Stomach (tissue), 4 donors: ENCODE results near the gene ZNF789.

Experiments
- POLR2A ChIP-seq, 4 donors: fragments of 450-650 bp; IDR thresholded peaks; one replicate each; pipeline ENCODE4 v1.6.1; 2016; ENCODE audit warnings: antibody characterized with exemption in 4 of 4, control low read depth in 2 of 4, mild to moderate bottlenecking in 1 of 4, moderate library complexity in 1 of 4
- TF ChIP-seq, protein P1 (sequence below), 7 experiments: fragments of 450-650 bp in 4 of 7; fragments of 200-600 bp in 3 of 7; sonication (generic) in 3 of 7; IDR thresholded peaks; one replicate each; pipeline ENCODE4 v1.5.1; 2016 to 2019; ENCODE audit warnings: antibody characterized with exemption in 7 of 7, control low read depth in 2 of 7, mild to moderate bottlenecking in 1 of 7

DNA sequence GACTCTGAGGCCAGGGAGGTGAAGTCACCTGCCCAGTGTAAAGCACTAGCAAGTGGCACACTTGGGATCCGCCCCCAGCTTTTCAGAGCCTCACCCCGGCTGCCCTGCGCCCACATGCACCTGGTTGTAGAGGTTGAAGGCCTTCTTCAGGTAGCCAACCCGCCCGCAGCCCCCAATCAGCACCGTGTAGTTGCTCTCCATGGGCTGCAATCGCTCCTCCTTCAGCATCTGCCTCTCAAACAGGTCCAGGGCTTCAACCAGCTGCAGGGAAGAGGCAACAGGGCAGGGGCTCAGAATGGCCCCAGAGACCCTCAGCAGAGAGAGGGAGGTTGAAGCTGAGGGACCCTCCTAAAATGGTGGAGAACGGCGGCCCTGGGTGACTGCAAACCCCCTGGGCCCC, 39.5 kb upstream of the ZNF789 start:
- TF ChIP-seq POLR2A (IDR thresholded peaks at IDR 0.05): no peak
- TF ChIP-seq, protein P1, sequence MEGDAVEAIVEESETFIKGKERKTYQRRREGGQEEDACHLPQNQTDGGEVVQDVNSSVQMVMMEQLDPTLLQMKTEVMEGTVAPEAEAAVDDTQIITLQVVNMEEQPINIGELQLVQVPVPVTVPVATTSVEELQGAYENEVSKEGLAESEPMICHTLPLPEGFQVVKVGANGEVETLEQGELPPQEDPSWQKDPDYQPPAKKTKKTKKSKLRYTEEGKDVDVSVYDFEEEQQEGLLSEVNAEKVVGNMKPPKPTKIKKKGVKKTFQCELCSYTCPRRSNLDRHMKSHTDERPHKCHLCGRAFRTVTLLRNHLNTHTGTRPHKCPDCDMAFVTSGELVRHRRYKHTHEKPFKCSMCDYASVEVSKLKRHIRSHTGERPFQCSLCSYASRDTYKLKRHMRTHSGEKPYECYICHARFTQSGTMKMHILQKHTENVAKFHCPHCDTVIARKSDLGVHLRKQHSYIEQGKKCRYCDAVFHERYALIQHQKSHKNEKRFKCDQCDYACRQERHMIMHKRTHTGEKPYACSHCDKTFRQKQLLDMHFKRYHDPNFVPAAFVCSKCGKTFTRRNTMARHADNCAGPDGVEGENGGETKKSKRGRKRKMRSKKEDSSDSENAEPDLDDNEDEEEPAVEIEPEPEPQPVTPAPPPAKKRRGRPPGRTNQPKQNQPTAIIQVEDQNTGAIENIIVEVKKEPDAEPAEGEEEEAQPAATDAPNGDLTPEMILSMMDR (IDR thresholded peaks at IDR 0.05): no peak
